DMS114 treated with DMSO at 0.1 percent for 48 hours (cell line): ENCODE measurements around the gene GBP3.
"Not testable (repeated sequence)": the region's sequence is repeated elsewhere in the genome, so short reads cannot be mapped to it uniquely, and the experiment has no call there.

Source experiments
- DNase-seq: peaks from one replicate; lab custom pipeline; 2025; ENCODE audit not compliant: unreplicated experiment; lab: John Stamatoyannopoulos, UW

GBP3 gene

GRCh38 chr1:89041721-89042120 lies 19.1 kb upstream of the GBP3 start:
- DNase-seq: no peak

GRCh38 chr1:89041119-89041641 lies 18.5 kb upstream of the GBP3 start:
- DNase-seq: no peak

- no peak for DNase-seq
Observed at GRCh38 chr1:89040315-89040626, 17.6 kb upstream of the GBP3 start.

- no peak for DNase-seq
Observed at GRCh38 chr1:89037186-89037585, 14.5 kb upstream of the GBP3 start.

- DNase-seq: no peak
Observed at GRCh38 chr1:89035080-89035479, 12.4 kb upstream of the GBP3 start.

GRCh38 chr1:89034004-89034403 lies 11.3 kb upstream of the GBP3 start:
- DNase-seq: not testable (repeated sequence)

- DNase-seq: not testable (repeated sequence)
Observed at GRCh38 chr1:89029051-89029450, 6.4 kb upstream of the GBP3 start.

GRCh38 chr1:89025928-89026327 lies 3.3 kb upstream of the GBP3 start:
- DNase-seq: no peak

- no peak for DNase-seq
Observed at GRCh38 chr1:89023026-89023425, 360 bp upstream of the GBP3 start.

- DNase-seq: not testable (repeated sequence)
Observed at GRCh38 chr1:89018318-89018717, 4.3 kb downstream of the GBP3 start.

GRCh38 chr1:89008511-89008910 lies 14.2 kb downstream of the GBP3 start:
- DNase-seq: no peak

GRCh38 chr1:89005286-89006151 lies 17.1 kb downstream of the GBP3 start:
- no peak for DNase-seq

- not testable (repeated sequence) for DNase-seq
Observed at GRCh38 chr1:89002176-89002575, 20.5 kb downstream of the GBP3 start.

GRCh38 chr1:89001510-89001909 lies 21.2 kb downstream of the GBP3 start:
- no peak for DNase-seq

- DNase-seq: peak; percentile 76
Observed at GRCh38 chr1:88998716-88999115, 23.9 kb downstream of the GBP3 start.

GRCh38 chr1:88990426-88990825 lies 32.2 kb downstream of the GBP3 start:
- no peak for DNase-seq

GRCh38 chr1:88985692-88986091 lies 37.0 kb downstream of the GBP3 start:
- no peak for DNase-seq

- DNase-seq: no peak
Observed at GRCh38 chr1:88985032-88985431, 37.6 kb downstream of the GBP3 start.

GRCh38 chr1:88984569-88984968 lies 38.1 kb downstream of the GBP3 start:
- DNase-seq: no peak

- peak; percentile 33 for DNase-seq
Observed at GRCh38 chr1:88983791-88984559, 38.7 kb downstream of the GBP3 start.

GRCh38 chr1:88982055-88982454 lies 40.6 kb downstream of the GBP3 start:
- no peak for DNase-seq

- DNase-seq: not testable (repeated sequence)
Observed at GRCh38 chr1:88981506-88981905, 41.2 kb downstream of the GBP3 start.
